NCI-H345 treated with DMSO at 0.1 percent for 48 hours (cell line): ENCODE data around the gene MATN4.

Experiments
- DNase-seq: peaks from one replicate; lab custom pipeline; 2025; ENCODE audit not compliant: unreplicated experiment; lab: John Stamatoyannopoulos, UW

The MATN4 gene

DNA sequence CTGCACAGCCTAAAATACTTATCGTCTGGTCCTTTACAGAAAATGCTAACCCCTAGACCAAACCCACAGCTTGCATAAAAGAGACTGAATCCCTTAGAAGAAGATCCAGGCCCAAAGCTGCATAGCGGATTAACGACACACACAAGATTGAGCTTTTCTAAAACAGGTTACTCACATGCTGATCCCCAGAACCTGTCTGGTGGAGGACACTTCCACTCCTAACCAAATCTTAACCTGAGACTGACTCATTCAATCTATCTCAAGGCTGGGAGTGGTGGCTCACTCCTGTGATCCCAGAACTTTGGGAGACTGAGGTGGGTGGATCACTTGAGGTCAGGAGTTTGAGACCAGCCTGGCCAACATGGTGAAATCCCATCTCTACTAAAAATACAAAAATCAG lies 50.9 kb downstream of the MATN4 start:
- DNase-seq = no peak

DNA sequence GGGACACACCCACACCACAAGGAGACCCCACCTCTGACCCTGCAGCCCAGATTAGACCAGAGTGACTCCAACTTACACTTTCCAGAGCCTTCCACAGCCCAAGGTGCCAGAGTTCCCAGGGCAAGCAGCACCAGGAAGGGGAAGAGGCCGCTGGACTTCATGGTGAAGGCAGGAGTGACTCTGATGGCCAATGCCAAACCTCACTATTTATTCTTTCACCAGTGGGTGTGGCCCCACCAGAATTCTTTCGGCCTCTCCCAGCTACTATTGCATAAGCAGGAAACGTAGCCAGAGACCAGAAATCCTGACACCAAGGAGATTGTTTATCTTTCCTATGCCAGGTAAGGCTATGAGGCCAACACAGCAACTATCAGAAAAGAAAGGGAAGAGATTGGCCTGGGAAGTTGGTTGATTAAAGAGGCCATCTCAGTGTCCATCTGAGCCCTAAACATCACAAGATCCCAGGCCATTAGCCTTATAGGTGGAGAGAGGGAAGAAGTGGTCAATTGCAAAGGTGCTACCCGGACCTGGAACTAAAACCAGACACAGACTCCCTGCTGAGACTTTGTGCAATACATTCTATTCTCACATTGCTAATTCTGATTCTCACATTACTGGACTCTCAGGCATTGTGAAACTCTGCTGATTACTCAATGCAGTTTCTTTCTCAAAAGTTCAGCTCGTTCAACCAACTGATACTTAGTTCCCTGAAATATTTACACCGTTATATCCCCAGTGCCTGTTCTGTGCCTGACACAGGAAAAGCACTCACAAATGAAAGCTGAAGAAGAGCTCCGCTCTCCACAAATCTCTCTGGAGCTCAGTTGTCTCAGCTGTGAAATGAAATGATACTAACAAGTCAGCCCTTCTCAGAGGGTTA lies 53.5 kb downstream of the MATN4 start, which contains the start of gene SLPI:
Gene SLPI, minus strand, starts transcription at position 182 of the 880 bp plus-strand sequence. Its CDS starts 21 bp downstream, at position 161.
- DNase-seq = no peak

DNA sequence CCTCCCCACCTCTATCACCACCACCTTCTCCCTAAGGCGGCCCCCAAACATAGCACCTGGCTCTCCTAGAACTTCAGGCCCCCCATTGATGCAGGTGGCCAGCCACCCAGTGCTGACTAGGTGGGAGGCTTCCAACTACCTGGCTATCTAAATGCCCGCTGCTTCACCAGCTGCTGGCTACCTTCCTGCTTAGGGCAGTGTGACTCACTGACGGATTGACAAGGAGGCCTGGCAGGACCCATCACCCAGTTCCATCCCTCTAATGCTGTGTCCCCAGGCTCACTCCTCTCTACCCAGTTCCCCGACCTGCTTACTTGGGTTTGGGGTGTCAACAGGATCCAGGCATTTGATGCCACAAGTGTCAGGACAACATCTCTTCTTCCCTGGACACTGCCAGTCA lies 54.8 kb downstream of the MATN4 start:
- no peak for DNase-seq

DNA sequence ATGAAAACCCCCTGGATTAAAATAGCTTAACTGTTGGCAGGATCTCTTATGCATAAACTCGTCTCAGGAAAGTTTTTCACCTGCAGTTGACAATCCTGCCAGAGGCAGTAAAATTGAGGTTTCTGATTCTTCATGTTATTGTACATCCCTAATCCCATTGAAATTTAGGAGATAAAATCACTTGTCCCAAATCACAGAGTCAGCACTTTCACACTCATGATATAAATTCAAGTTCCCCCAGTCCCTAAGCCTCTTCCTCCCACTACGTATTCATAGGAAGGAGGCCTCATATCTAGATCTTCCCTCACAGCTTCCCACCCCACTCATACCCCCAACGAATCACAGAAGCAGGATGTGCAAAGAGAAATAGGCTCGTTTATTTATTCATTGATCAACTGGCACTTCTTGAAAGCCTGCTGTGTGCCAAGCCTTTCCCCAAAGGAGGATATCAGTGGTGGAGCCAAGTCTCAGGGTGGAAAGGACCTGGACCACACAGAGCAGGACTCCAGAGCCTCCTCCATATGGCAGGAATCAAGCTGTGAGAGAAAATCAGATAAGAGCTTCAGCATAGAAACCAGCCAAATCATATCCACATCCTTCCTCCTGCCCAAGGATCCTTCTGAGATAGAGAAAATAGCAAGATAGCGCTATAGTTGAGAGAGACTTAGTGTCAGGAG lies 56.1 kb downstream of the MATN4 start:
- no peak for DNase-seq

DNA sequence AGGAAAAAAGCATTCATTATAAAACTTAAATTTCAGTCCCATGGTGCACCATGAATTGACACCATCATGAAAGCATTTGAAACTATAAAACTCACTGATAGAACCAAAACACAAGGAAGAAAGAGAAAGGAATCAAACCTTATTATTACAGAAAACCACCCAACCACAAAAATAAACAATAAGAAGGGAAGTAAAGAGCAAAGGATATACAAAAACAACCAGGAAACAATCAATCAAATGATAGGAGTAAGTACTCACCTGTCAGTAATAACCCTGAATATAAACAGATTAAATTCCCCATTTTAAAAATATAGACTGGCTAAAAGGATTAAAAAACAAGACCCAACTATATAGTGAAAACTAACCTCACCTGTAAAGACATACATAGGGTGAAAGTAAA lies 59.5 kb downstream of the MATN4 start:
- no peak for DNase-seq

DNA sequence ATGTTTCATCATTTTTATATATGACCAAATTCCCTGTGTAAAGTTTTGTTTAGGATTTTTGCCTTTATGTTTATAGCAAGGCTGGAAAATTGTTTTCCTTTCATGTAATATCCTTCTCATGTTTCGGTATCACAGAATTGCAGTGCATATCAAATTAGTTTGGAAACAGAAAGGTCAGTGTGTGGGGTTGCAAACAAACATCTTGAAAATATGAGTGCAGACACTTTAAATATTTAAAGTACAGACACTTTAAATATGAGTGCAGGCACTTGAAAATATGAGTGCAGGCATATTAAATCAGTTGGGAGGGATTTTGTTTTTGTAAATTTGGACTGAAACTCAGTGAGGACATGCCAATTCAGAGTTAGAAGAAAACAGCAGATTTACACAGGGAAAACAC lies 60.2 kb downstream of the MATN4 start:
- no peak for DNase-seq

DNA sequence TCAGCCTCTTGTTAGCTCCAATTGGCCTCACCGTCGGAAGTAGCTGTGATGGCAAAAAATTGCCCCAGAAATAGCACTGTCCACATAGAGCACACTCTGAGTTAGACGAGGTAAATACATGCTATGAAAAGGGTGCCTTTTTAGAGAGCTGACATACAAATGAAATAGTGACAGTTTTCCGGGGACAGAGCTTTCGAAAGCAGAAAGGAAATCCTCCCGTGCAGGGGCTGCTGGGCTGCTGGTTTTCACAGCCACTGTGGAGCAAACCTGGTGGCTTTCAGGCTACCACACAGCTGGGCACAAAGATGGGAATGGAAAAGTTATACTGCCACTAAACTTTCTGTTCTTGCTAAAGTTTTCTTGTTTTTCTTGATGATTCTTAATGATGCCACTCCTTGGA lies 62.0 kb downstream of the MATN4 start:
- no peak for DNase-seq
